OCI-LY7 (cell line): ENCODE measurements around the gene ADM2.

Experiments
- CTCF ChIP-seq: fragments of 200-600 bp; sonication (generic); conservative IDR thresholded peaks from 2 replicates; pipeline ENCODE4 v1.5.1; 2014; ENCODE audit warnings: mild to moderate bottlenecking, antibody characterized with exemption, low read length, moderate library complexity, mixed read lengths
- EZH2phosphoT487 ChIP-seq: fragments of 200-600 bp; sonication (generic); IDR thresholded peaks from 2 replicates; pipeline ENCODE4 v1.6.1; 2018; ENCODE audit warnings: low read depth, borderline replicate concordance, mild to moderate bottlenecking, mixed run types, antibody characterized with exemption, low read length, moderate library complexity, mixed read lengths

GRCh38 chr22:50467773-50468440 lies 13.4 kb upstream of the ADM2 start:
- TF ChIP-seq CTCF (no peak), EZH2phosphoT487 (no peak)
